ENCODE measurements around the gene HACD2. TPM values are rescaled to one million over a fixed set of nuclear protein-coding genes. Genes with fewer than 3 reads are reported as not detected.

HACD2 gene
- total RNA-seq, 2 experiments from 2014 or later = 12.1 to 13.3 TPM

- no peak overlapping the region for H3K4me3 ChIP-seq (ENCODE audit: low read length)
- no peak overlapping the region for H3K27ac Mint-ChIP-seq
Measured at GRCh38 chr3:123568875-123569274, 16.0 kb downstream of the HACD2 start.

GRCh38 chr3:123568034-123568433 lies 16.8 kb downstream of the HACD2 start:
- intact Hi-C loops (cut with DNase I, micrococcal nuclease) = no loop called here
- POLR2A ChIA-PET = no interaction called here

More at GRCh38 chr3:123568875-123569274, 16.0 kb downstream of the HACD2 start:
- ChIA-PET POLR2A (no interaction called here), CTCF (no interaction called here)
- no peak for DNase-seq
- Histone ChIP-seq H3K27me3 (ENCODE audit: control insufficient read depth in 1 of 2, insufficient read depth in 2 of 2, low read length in 2 of 2) (no peaks in the 10 kb centered on the region), H3K36me3 (ENCODE audit: insufficient read depth, low read length) (peaks cover 10% of the 10 kb centered on the region), H3K4me1 (ENCODE audit: insufficient read depth, low read length) (no peaks in the 10 kb centered on the region), H3K9me3 (ENCODE audit: control insufficient read depth in 1 of 2, insufficient read depth in 1 of 2, low read length in 2 of 2) (no peaks in the 10 kb centered on the region), H3K27ac (ENCODE audit: low read depth in 1 of 2, low read length in 2 of 2) (no peak overlapping the region)
- Mint-ChIP-seq H3K4me3 (no peak overlapping the region), H3K27me3 (no peaks in the 10 kb centered on the region), H3K36me3 (ENCODE audit: low read depth) (peaks cover 29% of the 10 kb centered on the region), H3K4me1 (ENCODE audit: low read depth) (peaks cover 2% of the 10 kb centered on the region), H3K9me3 (no peaks in the 10 kb centered on the region)
- intact Hi-C loops (cut with DNase I, micrococcal nuclease) = no loop called here
- no peak for ATAC-seq (ENCODE audit: poor library complexity)
- TF ChIP-seq CTCF (IDR thresholded peaks at IDR 0.05) = no peak

GRCh38 chr3:123564056-123564455 lies 20.8 kb downstream of the HACD2 start:
- DNase-seq = no peak
- Mint-ChIP-seq H3K27ac (no peak overlapping the region), H3K27me3 (no peaks in the 10 kb centered on the region), H3K4me1 (ENCODE audit: low read depth) (no peaks in the 10 kb centered on the region), H3K36me3 (ENCODE audit: low read depth) (peaks cover 15% of the 10 kb centered on the region), H3K4me3 (no peak overlapping the region), H3K9me3 (no peaks in the 10 kb centered on the region)
- no peak for ATAC-seq (ENCODE audit: poor library complexity)
- H3K9me3 ChIP-seq (ENCODE audit: control insufficient read depth in 1 of 2, insufficient read depth in 1 of 2, low read length in 2 of 2) = no peaks in the 10 kb centered on the region
- intact Hi-C loops (cut with DNase I, micrococcal nuclease) = no loop called here
- no peak for TF ChIP-seq CTCF (IDR thresholded peaks at IDR 0.05)
- no peaks in the 10 kb centered on the region for H3K4me1 ChIP-seq (ENCODE audit: insufficient read depth, low read length)
- no peaks in the 10 kb centered on the region for H3K27me3 ChIP-seq (ENCODE audit: control insufficient read depth in 1 of 2, insufficient read depth in 2 of 2, low read length in 2 of 2)
- ChIA-PET CTCF (no interaction called here), POLR2A (no interaction called here)
- no peak overlapping the region for H3K4me3 ChIP-seq (ENCODE audit: low read length)
- peaks cover 10% of the 10 kb centered on the region for H3K36me3 ChIP-seq (ENCODE audit: insufficient read depth, low read length)
- H3K27ac ChIP-seq (ENCODE audit: low read depth in 1 of 2, low read length in 2 of 2) = no peak overlapping the region

More at GRCh38 chr3:123568034-123568433, 16.8 kb downstream of the HACD2 start:
- TF ChIP-seq CTCF (IDR thresholded peaks at IDR 0.05) = no peak
- Mint-ChIP-seq H3K9me3 (no peaks in the 10 kb centered on the region), H3K4me1 (ENCODE audit: low read depth) (no peaks in the 10 kb centered on the region), H3K4me3 (no peak overlapping the region), H3K27ac (no peak overlapping the region), H3K36me3 (ENCODE audit: low read depth) (peaks cover 24% of the 10 kb centered on the region), H3K27me3 (no peaks in the 10 kb centered on the region)
- H3K9me3 ChIP-seq (ENCODE audit: control insufficient read depth in 1 of 2, insufficient read depth in 1 of 2, low read length in 2 of 2) = no peaks in the 10 kb centered on the region
- H3K27ac ChIP-seq (ENCODE audit: low read depth in 1 of 2, low read length in 2 of 2) = no peak overlapping the region
- ATAC-seq (ENCODE audit: poor library complexity) (no peak), DNase-seq (no peak)
- CTCF ChIA-PET = interaction anchor here (1.3 kb wide), 1 partner anchor 9 kb away, joined by 4 read pairs; no protein-coding TSS in a partner anchor
- no peaks in the 10 kb centered on the region for H3K4me1 ChIP-seq (ENCODE audit: insufficient read depth, low read length)
- H3K27me3 ChIP-seq (ENCODE audit: control insufficient read depth in 1 of 2, insufficient read depth in 2 of 2, low read length in 2 of 2) = no peaks in the 10 kb centered on the region
- no peak overlapping the region for H3K4me3 ChIP-seq (ENCODE audit: low read length)
- H3K36me3 ChIP-seq (ENCODE audit: insufficient read depth, low read length) = peaks cover 10% of the 10 kb centered on the region

All from CD4-positive, alpha-beta T cell (primary cell).